GM18507 (cell line): ENCODE results near the gene CNTRL.

Source experiments
- DNase-seq: peaks from one replicate; pipeline ENCODE4 v3.0.0; 2011; ENCODE audit warnings: low read depth; ENCODE audit not compliant: insufficient read length; ENCODE audit errors: extremely low spot score
- FAIRE-seq: peaks from 2 replicates; lab custom pipeline; 2011; peaks lifted over from hg19 to GRCh38; lab: Jason Lieb, UNC

CNTRL gene

GRCh38 chr9:121192959-121193640 lies 118.3 kb downstream of the CNTRL start:
- FAIRE-seq (no peak), DNase-seq (no peak)

DNA sequence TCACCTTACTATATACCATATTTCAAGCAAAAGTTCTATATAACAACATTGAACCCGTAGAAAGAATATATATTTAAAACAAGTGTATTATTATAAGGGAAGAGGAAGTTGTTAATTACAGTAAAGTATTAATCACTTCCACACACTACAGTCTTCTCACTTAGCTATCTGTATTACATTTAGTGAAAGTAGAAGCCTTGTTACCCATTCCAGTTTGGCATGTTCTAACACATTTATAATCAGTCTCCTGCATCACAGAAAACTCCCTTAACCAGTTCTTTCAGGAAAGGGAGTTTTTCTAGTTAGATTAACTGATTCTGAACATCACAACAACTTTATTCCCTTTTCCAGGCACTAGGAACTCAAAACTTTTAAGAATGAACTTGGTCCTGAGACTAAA lies 120.0 kb downstream of the CNTRL start:
- FAIRE-seq (no peak), DNase-seq (no peak)

GRCh38 chr9:121196389-121196788 lies 121.6 kb downstream of the CNTRL start:
- FAIRE-seq (peak; percentile 71), DNase-seq (no peak)

DNA sequence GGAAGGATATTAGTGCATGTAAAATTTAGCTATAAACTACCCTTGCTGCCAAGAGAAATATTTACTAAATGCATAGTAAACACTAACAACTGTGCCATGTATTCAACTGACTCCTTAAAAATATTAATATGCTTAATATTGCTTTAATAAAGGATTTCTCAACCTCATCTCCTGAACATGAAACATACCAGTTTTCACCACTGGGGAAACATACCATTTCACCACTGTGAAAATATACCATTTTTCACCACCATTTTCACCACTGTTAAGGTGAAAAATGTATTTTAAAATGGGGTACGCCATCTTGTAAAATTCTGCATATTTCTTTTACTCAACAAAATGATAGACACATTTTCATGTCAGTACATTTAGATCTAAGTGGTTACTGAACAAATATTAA lies 122.4 kb downstream of the CNTRL start:
- DNase-seq (no peak), FAIRE-seq (no peak)

- FAIRE-seq: no peak
- DNase-seq: no peak
Measured at GRCh38 chr9:121198512-121199042, 123.8 kb downstream of the CNTRL start.

GRCh38 chr9:121199921-121200320 lies 125.2 kb downstream of the CNTRL start:
- DNase-seq (no peak), FAIRE-seq (peak; percentile 24)

- no peak for FAIRE-seq
- DNase-seq: no peak
Measured at GRCh38 chr9:121200356-121200755, 125.6 kb downstream of the CNTRL start.

DNA sequence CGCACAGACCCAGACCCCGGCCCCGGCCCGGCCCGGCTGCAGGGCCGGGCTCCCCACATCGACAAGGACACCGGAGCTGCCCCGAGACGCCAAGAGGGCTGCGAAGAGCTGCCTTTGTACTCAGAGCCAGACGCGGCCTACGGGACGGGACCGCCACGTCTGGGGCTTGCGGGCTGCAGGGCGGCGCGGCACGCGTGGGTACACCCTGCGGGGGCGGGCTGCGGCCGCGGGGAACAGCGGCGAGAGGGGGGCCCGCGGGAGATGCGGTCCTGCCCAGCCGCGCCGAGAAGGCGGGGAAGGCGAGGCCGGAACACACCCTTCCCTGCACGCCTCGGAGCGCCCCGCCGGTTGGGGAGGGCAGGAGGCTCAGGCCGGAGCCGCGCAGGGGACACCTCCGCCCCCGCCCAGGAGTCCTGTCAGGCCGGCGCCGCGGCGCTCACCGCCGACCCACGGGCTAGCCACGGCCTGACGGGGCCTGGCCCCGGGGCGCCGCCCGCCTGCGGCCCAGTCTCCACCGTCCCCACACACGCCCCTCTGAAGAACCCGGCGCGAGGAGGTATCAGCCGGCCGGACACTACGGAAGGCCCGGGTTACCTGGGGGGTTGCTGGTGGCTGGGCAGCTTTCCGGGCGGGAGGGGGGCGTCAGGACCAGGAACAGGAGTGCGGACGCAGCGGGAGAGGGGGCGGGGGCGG lies 126.4 kb downstream of the CNTRL start:
- DNase-seq (no peak), FAIRE-seq (no peak)

DNA sequence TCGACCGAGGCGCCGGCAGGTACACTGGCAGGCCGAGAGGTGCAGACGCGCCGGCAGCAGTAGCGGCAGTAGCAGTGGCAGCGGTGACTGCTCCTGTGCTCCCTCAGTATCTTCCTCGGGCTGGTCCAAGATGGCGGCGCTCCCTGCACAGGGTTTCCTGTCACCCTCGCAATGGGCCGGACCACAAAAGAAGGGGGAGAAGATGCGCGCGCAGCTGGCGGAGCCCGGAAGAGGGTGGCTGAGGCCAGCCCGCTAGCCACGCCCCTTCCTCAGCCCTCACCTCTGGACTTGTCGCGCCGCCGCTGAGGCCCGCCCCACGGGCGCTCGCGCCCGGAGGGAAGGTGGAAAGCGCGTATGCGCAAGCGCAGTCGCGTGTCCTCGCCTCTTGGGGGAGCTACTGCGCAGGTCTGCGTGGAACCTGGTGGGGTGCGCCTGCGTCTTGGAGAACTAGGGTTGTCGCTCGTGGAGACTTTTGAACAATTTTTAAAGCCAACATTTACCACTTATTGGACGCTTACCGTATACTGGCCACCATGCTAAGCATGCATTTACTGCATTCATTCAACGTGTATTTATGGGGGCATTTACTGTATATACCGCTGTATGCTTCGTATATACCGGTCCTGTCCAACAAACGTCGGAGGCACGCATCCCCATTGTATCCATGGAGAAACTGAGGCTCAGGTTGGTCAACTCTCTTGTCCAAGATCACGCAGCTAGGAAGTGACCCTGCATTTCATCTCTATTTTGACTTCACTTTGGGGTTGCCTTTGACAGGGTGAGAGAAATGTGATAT lies 127.2 kb downstream of the CNTRL start, which contains the start of gene RAB14:
RAB14 (minus strand) TSS at position 132 of the 796 bp plus-strand sequence. CDS start 8,457 bp downstream, outside the sequence.
- peak; percentile 99 for FAIRE-seq
- DNase-seq: peak; percentile 94

DNA sequence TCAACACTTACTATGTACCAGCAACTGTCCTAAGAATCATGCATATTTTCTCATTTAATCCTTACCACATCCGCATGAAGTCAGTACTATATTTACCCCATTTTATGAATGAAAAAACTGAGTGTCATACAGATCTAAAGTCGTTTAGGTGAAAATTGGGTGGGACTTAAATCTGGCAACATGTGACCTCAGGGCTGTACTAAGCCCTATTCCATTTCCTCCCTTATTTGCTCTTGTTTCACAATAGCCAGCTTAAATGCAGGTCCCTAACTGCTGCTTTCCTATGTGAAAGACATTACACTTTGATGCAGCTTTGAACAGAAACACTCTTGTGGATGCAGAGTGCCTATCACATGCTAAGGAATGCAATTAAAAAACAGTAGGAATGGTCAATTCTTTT lies 129.4 kb downstream of the CNTRL start:
- DNase-seq: no peak
- FAIRE-seq: no peak

DNA sequence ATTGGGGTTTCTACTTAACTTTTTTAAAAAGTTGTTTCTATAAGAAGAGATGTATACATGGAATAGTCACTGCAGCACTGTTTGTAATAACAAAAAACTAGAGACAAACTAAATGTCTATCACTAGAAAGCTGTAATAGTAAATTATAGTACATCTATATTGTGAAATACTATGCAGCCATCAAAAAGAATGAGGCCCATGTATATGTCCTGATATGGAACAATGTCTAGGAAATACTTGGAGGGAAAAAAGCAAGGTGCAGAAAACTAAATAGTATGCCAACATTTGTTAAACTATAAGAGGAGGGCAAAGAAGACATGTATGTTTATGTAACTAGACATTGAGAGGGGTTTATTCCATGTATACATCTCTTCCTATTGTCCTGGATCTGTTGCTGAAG lies 129.9 kb downstream of the CNTRL start:
- DNase-seq: no peak
- no peak for FAIRE-seq

GRCh38 chr9:121206516-121207370 lies 132.0 kb downstream of the CNTRL start:
- FAIRE-seq: peak; percentile 55
- no peak for DNase-seq

- DNase-seq (peak; percentile 33), FAIRE-seq (peak; percentile 94)
Measured at GRCh38 chr9:121207371-121207940, 132.7 kb downstream of the CNTRL start.

DNA sequence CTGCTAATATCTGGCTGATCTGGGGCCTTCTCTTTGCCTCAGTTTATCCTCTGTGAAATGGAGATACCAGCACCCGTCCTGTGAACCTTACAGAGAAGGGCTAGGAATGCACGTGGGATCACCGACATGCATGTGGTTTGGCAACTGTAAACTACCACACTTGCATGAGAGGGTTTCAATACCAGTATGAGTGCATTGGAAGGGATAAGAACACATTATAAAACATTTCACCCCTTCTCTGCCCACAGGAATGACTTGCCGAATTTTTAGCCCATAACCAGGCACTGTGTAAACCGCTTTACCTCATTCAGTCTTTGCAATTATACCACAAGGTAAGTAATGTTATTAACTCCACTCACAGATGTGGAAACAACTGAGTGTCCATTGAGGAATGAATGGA lies 135.8 kb downstream of the CNTRL start:
- FAIRE-seq (no peak), DNase-seq (no peak)

DNA sequence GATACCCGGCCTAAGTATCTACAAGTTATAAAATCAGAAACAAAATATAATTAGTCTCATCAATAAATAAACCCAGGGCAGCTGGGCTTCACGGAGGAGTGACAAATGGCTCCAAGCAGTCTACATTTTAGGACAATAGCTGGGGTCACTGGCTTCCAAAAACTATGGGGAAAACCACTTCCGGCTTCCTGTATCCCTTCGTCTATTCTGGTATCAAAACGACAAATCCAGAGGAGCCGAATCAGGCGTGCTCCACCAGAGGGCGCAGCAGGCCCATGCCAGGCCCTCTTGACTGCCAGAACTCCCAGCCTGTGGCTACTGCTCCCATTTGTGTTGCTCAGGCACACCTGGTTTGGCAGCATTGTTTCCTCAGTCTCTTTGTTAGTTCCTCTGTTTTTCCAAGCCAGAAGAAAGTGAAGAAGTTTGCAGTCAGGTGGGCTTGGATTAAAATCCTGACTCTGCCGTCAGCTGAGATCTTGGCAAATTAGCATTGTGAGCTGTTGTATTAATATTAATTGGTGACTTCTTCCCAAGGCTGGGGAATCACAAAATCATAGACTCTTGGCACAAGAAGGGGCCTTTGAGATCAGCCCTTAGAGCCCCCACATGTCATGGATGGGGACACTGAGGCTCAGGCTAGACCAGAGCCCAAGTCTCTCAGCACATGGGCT lies 138.5 kb downstream of the CNTRL start:
- FAIRE-seq: peak; percentile 72
- DNase-seq: peak; percentile 53

DNA sequence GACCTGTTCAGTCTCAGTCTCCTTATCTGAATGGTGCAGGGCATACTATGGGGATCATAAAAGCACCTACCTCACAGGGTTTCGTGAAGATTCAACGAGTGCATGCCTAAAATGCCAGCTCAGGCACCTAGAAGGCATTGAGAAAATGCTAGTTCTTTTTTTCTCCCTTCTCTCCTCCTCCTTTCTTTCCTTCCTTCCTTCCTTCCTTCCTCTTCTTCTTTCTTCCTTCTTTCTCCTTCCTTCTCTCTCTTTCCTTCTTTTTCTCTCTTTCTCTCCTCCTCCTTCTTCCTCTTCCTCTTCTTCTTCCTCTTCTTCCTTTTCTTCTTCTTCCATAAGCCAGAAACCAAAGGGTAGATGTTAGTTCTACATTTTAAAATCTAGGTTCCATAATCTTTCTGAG lies 139.2 kb downstream of the CNTRL start:
- DNase-seq: no peak
- no peak for FAIRE-seq

- no peak for FAIRE-seq
- no peak for DNase-seq
Measured at GRCh38 chr9:121216271-121216805, 141.6 kb downstream of the CNTRL start.

- DNase-seq (no peak), FAIRE-seq (no peak)
Measured at GRCh38 chr9:121217609-121218292, 143.0 kb downstream of the CNTRL start.
